ENCODE measurements around the gene CFAP126. TPM values are rescaled to one million over a fixed set of nuclear protein-coding genes. Genes with fewer than 3 reads are reported as not detected.
"Not testable (repeated sequence)": the region's sequence is repeated elsewhere in the genome, so short reads cannot be mapped to it uniquely, and the experiment has no call there.

CFAP126 gene
- polyA plus RNA-seq, 1 donor = 2.5 TPM

GRCh38 chr1:161381707-161382106 lies 14.0 kb upstream of the CFAP126 start:
- DNase-seq = no peak

GRCh38 chr1:161379071-161379470 lies 11.4 kb upstream of the CFAP126 start:
- no peak for DNase-seq

GRCh38 chr1:161378014-161378413 lies 10.3 kb upstream of the CFAP126 start:
- no peak for DNase-seq

GRCh38 chr1:161374373-161374772 lies 6.7 kb upstream of the CFAP126 start:
- DNase-seq = no peak

GRCh38 chr1:161373442-161373841 lies 5.8 kb upstream of the CFAP126 start:
- DNase-seq = no peak

GRCh38 chr1:161365207-161365606 lies 2.5 kb downstream of the CFAP126 start:
- no peak for DNase-seq

- no peak for DNase-seq
Observed at GRCh38 chr1:161364332-161364731, 3.3 kb downstream of the CFAP126 start.

- no peak for DNase-seq
Observed at GRCh38 chr1:161359291-161359690, 8.4 kb downstream of the CFAP126 start.

GRCh38 chr1:161357073-161357472 lies 10.6 kb downstream of the CFAP126 start:
- no peak for DNase-seq

GRCh38 chr1:161351482-161351881 lies 16.2 kb downstream of the CFAP126 start:
- no peak for DNase-seq

- no peak for DNase-seq
Observed at GRCh38 chr1:161350671-161351070, 17.0 kb downstream of the CFAP126 start.

GRCh38 chr1:161342821-161343220 lies 24.9 kb downstream of the CFAP126 start:
- no peak for DNase-seq

- DNase-seq = no peak
Observed at GRCh38 chr1:161342177-161342576, 25.5 kb downstream of the CFAP126 start.

- no peak for DNase-seq
Observed at GRCh38 chr1:161335796-161336195, 31.9 kb downstream of the CFAP126 start.

- no peak for DNase-seq
Observed at GRCh38 chr1:161333166-161333565, 34.5 kb downstream of the CFAP126 start.

- DNase-seq = no peak
Observed at GRCh38 chr1:161330346-161330745, 37.3 kb downstream of the CFAP126 start.

- DNase-seq = no peak
Observed at GRCh38 chr1:161324020-161324419, 43.7 kb downstream of the CFAP126 start.

GRCh38 chr1:161315841-161316674 lies 51.6 kb downstream of the CFAP126 start:
- not testable (repeated sequence) for DNase-seq

Other genes starting within 250 kb of the CFAP126 start
- 66.3 TPM for gene PFDN2, start 249.8 kb downstream of the CFAP126 start, polyA plus RNA-seq (ENCODE audit: insufficient read length)
- gene NIT1, start 249.8 kb downstream of the CFAP126 start, polyA plus RNA-seq (ENCODE audit: insufficient read length) = 30.9 TPM
- gene DEDD, start 235.2 kb downstream of the CFAP126 start, polyA plus RNA-seq (ENCODE audit: insufficient read length) = 43.2 TPM
- 91.5 TPM for gene UFC1, start 213.9 kb downstream of the CFAP126 start, polyA plus RNA-seq (ENCODE audit: insufficient read length)
- 28.6 TPM for gene USP21, start 208.4 kb downstream of the CFAP126 start, polyA plus RNA-seq (ENCODE audit: insufficient read length)
- gene PPOX, start 201.4 kb downstream of the CFAP126 start, polyA plus RNA-seq (ENCODE audit: insufficient read length) = 23.5 TPM
- 26.6 TPM for gene B4GALT3, start 190.4 kb downstream of the CFAP126 start, polyA plus RNA-seq (ENCODE audit: insufficient read length)
- 11.2 TPM for gene ADAMTS4, start 168.8 kb downstream of the CFAP126 start, polyA plus RNA-seq (ENCODE audit: insufficient read length)
- 144 TPM for gene NDUFS2, start 165.5 kb downstream of the CFAP126 start, polyA plus RNA-seq (ENCODE audit: insufficient read length)
- 21.4 TPM for gene FCER1G, start 152.6 kb downstream of the CFAP126 start, polyA plus RNA-seq (ENCODE audit: insufficient read length)
- gene APOA2, start 144.2 kb downstream of the CFAP126 start, polyA plus RNA-seq (ENCODE audit: insufficient read length) = not detected
- gene TOMM40L, start 141.8 kb downstream of the CFAP126 start, polyA plus RNA-seq (ENCODE audit: insufficient read length) = 9.0 TPM
- gene NR1I3, start 129.7 kb downstream of the CFAP126 start, polyA plus RNA-seq (ENCODE audit: insufficient read length) = 1.1 TPM
- gene PCP4L1, start 109.1 kb downstream of the CFAP126 start, polyA plus RNA-seq (ENCODE audit: insufficient read length) = 0.23 TPM
- 12.0 TPM for gene MPZ, start 57.9 kb downstream of the CFAP126 start, polyA plus RNA-seq (ENCODE audit: insufficient read length)
- gene SDHC, start 53.5 kb downstream of the CFAP126 start, polyA plus RNA-seq (ENCODE audit: insufficient read length) = 113 TPM
- 7.2 TPM for gene FCGR2A, start 137.6 kb upstream of the CFAP126 start, polyA plus RNA-seq (ENCODE audit: insufficient read length)
- gene HSPA6, start 156.7 kb upstream of the CFAP126 start, polyA plus RNA-seq (ENCODE audit: insufficient read length) = 0.67 TPM
- gene FCGR3A, start 181.9 kb upstream of the CFAP126 start, polyA plus RNA-seq (ENCODE audit: insufficient read length) = 3.4 TPM

Data from hindlimb muscle (tissue), 1 donor.